GM19395 (cell line): ENCODE data around the gene POLA1.
"Not testable (repeated sequence)": the region's sequence is repeated elsewhere in the genome, so short reads cannot be mapped to it uniquely, and the experiment has no call there.

Experiments
- ATAC-seq: cut with Tn5 transposase; IDR thresholded peaks from one replicate; pipeline ENCODE4 v1.9.1; 2021; ENCODE audit warnings: mild to moderate bottlenecking, moderate library complexity; ENCODE audit not compliant: unreplicated experiment

The POLA1 gene

GRCh38 chrX:24777660-24778059 lies 83.9 kb downstream of the POLA1 start:
- ATAC-seq, result peak; percentile 99

DNA sequence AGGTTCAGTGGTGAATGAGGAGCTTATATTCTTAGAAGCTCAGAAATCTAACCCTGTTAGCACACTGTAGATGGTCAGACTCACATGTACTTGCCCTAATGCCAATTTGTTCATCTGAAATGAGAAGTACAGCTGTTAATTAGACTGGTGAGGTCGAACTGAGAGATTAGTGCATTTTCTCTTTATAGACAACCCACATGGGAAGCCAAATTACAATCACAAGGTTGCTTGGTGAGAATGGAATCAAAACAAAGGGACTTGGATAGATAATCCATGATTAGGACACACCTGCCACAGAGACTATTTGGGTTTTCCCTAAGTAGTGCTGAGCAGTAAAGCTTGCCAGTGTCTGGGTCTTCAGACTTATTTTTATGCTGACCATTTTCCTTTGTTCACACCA lies 88.3 kb downstream of the POLA1 start:
- no peak for ATAC-seq

DNA sequence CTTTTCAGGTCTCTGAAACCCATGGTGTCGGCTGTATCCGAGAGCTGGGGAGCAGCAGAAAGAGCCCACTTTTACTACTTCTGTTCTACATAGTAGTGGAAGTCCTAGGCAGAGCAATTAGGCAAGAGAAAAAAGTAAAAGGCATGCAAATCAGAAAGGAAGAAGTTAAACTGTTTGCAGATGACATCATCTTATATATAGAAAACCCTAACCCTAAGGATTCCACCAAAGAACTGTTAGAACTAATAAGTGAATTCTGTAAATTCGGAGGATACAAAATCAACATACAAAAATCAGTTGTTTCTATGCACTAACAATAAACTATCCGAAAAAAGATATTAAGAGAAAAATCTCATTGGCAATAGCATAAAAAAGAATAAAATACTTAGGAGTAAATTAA lies 95.3 kb downstream of the POLA1 start:
- no peak for ATAC-seq

- ATAC-seq, result no peak
These were observed 96.4 kb downstream of the POLA1 start for GRCh38 chrX:24790166-24790565.

GRCh38 chrX:24796204-24796603 lies 102.5 kb downstream of the POLA1 start:
- ATAC-seq, result no peak

DNA sequence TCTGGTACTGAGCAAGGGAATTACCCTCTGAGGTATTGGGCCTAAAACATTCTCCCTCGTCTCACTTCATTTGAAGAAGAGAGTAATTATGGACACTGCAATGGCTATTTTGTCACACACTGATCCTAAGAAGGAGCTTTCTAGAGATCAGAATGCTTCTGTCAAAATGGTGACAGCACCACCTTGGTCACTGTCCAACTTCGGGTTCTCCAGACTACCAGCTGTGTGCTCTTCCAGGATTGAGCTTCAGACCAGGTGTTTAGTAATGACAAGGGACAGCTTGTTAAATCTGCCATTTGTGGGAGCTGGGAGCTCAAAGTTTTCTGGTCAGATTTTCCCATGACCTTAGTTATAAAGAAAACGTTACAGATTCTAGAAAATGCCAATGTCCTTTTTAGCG lies 105.4 kb downstream of the POLA1 start:
- ATAC-seq, result no peak

GRCh38 chrX:24799565-24799964 lies 105.8 kb downstream of the POLA1 start:
- ATAC-seq, result no peak

DNA sequence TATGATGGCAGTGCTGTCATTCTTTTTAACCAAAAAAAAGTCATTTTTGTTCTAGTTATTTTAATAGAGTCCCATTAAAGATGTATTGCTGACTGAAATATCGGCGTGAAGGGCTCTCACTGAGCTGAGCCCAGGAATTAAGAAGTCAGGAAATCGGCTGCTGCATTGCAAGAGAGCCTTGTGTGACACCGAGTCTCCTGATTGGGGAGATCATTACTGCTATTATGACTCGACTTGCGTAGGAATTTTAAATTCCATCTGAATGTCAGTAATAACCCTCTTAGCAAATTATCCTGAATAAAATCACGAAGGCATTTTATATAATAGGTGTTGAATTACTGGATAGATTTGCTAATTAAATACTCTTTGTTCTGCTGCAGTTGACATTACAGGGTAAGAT lies 111.5 kb downstream of the POLA1 start:
- ATAC-seq, result no peak

DNA sequence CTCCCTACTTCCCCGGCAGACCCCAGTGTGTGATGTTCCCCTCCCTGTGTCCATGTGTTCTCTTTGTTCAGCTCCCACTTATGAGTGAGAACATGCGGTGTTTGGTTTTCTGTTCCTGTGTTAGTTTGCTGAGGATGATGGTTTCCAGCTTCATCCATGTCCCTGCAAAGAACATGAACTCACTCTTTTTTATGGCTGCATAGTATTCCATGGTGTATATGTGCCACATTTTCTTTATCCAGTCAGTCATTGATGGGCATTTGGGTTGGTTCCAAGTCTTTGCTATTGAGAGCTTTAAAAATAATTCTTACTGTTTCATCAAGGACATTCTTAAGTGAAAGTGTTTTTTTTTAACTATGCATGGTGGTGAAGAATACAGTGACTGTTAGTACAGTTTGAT lies 126.1 kb downstream of the POLA1 start:
- not testable (repeated sequence) for ATAC-seq

GRCh38 chrX:24828147-24828546 lies 134.4 kb downstream of the POLA1 start:
- no peak for ATAC-seq

GRCh38 chrX:24828600-24828999 lies 134.9 kb downstream of the POLA1 start:
- ATAC-seq, result no peak

GRCh38 chrX:24833695-24834094 lies 140.0 kb downstream of the POLA1 start:
- ATAC-seq, result no peak

GRCh38 chrX:24837966-24838365 lies 144.2 kb downstream of the POLA1 start:
- no peak for ATAC-seq

DNA sequence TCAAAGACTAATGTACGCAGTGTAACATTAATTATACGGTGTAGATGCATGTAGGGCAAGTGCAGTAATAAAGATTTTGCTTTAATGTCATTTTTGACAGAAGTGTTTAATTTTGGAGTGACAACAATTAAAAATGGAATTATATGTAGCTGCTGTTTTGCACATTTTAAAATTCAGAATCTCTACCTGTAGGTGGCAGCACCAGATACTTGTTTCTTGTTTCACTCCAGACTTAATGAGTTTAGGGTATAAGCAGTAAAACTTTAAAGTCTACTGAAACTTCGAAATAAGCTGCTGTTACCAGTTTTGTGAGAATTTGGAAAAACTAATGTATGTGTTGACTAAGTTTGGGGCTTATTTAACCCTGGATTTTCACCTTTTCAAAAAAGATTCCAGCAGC lies 144.9 kb downstream of the POLA1 start:
- peak; percentile 76 for ATAC-seq

DNA sequence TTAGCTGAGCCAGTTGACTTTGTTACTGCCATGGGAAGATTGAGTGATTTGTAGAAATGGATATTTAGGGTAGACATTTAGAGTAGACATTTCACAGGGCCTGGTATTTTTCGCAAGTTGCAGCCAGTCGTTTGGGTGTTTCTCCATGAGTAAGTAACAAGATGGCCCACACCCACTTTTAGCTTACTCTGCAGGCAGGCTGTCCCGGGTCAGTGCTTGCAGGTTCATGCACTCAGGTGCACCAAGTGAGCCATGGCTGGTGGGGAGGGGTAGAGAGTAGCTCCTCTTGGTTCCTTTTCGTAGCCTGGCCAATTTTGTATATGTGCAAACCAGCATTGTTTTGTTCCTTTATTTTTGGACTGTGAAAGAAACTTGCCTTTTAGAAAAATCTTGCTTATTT lies 145.6 kb downstream of the POLA1 start:
- no peak for ATAC-seq

DNA sequence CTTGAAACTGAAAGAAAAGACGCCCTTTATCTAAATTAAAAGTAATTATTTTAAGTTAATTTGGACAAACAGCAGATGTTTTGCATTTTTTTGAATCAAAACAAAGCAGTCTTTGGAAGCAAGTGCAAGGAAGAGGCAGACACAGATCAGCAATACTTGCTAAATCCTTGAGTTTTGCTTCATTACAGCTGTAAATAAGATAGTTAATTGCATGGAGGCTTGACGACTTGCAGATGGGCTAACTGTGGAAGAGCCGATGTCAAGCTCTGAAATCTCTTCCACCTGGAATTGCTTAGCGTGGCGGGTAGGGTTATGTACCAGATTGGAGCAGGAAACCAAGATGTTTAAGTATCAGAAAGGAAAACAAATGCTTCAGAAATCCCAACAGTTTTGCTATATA lies 148.8 kb downstream of the POLA1 start:
- ATAC-seq, result no peak

DNA sequence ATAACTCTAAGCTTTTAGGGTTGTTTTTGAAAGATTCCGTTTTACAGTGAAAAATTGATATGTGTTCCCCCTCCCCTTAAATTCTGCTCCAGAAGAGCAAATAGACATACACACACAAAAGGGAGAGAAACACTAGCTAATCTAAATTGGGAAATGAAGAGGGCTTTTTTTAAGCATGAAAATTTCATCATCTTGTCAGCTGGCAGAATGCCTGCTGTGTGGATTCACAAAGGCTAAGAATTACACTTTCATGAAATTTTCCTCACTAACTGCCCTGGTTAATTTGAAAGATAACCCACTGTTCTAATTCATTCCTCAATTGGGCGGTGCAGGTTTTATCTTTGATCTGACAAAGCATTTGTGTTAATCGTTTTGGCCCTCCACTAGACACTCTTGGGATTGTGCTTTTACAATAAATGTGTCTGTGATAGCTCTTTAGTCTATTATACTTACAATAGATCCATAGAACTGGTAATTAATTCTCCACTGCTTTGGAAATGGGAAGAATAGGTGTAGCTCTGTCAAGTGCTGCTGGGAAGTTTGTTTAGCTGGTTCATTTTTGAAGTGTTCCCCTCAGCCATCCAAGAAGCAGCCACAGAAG lies 152.9 kb downstream of the POLA1 start:
- no peak for ATAC-seq

DNA sequence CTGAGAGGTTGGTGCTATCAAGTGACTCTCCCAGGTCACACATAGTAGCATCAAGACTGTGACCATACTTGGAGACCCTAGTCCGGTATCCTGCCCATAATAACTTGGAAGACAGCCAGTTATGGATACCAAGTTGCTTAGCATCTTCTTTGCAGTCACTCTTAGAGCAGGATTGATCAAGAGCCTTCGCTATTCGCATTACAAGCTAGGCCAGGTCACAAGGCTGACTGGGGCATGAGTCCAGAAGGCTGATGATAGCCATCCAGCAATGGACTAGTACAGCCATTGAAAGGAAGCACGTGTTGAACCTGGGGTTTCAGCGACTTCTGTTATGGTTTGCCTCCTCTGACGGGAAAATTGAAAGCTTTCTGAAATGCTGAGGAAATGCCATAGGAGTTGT lies 157.6 kb downstream of the POLA1 start:
- no peak for ATAC-seq

- no peak for ATAC-seq
These were observed 158.1 kb downstream of the POLA1 start for GRCh38 chrX:24851780-24852179.

GRCh38 chrX:24858004-24858746 lies 164.5 kb downstream of the POLA1 start:
- ATAC-seq, result no peak

DNA sequence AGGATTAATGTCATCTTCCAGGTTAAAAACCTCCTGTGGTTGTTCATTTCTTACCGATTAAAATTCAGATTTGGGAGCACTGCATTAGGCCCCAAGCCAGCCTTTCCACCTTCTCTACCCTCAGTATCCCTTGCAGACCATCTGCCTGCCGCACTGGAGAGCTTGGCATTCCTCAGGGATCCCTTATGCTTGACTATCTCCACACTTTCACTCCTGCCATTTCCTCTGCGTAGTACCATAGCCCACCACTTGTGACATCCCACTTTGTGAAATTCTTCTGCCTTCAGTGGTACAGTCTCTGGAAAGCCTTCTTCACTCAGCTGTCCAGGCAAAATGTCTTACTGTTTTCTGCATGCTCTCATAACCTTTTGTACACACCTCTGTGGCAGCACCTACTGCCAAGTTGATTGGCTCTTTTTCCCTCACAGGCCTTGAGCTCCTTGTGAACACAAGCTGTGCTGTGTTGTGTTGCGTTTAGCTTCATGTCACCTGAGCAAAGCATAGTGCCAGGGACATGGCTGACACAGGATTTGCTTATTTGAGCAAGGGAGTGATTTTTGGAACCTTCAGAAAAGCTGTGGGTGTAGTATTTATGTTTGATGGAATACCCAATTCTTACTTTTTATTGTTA lies 165.6 kb downstream of the POLA1 start:
- ATAC-seq, result no peak

GRCh38 chrX:24860140-24860539 lies 166.4 kb downstream of the POLA1 start:
- no peak for ATAC-seq
